NCI-H2196 (cell line): ENCODE data around the gene BUD23.
"Not testable (repeated sequence)": the region's sequence is repeated elsewhere in the genome, so short reads cannot be mapped to it uniquely, and the experiment has no call there.

Experiments
- DNase-seq: peaks from one replicate; lab custom pipeline; 2025; ENCODE audit not compliant: unreplicated experiment; lab: John Stamatoyannopoulos, UW

The BUD23 gene

GRCh38 chr7:73668103-73668885 lies 15.1 kb upstream of the BUD23 start:
- no peak for DNase-seq

DNA sequence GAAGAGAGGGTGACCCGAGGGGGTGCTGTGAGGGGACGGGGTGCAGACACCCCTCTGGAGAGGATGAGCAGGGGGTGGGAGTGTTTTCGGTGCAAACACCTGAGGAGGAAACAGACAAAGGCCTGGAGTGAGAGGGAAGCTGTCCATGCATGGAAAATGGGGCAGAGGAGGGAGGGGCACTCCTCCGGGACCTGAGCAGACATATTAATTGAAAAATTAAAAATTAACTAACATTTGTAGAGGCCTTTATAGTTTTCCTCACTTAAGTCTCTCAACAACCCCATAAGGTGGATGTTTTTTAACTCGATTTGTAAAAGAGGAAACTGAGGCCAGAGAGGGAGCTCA lies 14.5 kb upstream of the BUD23 start:
- no peak for DNase-seq

DNA sequence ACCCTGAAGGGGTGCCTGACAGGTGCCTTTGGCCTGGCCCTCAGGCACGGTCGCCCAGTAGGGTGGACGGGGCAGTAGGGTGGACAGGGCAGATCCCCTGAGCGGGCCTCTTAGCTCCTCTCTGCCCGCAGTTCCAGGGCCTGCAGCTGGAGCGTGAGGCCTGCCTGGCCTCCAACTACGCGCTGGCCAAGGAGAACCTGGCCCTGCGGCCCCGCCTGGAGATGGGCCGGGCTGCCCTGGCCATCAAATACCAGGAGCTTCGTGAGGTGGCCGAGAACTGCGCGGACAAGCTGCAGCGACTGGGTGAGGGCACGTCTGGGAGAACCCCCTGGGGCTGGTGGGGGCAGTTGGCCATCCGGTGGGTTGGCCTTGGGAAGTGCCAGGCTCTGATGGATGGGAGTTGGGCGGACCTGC lies 14.1 kb upstream of the BUD23 start:
- no peak for DNase-seq

DNA sequence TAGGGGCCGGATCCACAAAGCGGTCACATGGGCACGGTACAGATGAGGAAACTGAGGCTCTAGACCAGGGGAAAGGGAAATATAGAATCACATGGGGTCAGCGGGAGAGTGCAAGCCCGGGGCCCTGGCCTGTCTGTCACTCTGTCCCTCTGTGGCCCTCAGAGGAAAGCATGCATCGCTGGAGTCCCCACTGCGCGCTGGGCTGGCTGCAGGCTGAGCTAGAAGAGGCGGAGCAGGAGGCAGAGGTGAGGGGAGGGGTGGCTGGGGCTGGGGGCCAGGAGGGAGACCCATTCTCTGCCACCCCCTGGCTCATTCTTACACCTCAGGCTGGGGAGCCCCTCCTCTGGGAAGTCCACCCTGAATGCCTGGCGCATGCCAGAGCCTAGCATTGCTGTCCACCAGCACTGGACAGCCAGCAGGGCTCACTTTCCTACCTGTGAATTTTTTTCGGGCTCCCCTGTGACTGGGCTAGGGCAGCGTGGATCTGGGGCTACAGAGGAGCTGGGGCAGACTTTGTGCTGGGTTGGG lies 13.5 kb upstream of the BUD23 start:
- no peak for DNase-seq

DNA sequence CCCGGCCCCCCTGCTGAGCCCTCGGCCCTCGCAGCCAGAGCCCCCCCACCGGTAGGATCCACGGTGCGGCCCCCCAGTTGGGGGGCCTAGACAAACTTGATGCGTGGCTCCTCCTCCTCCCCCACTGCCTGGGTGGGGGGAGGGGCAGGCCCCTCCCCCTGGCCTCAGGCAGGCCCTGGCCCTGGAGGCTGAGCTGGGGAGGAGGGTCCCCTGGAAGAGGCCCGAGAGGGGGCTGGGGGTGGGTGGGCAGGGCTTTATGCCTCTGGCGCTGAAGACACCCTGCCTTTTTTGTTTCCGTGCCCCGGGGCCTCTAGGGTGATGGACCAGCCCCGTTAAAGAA lies 12.1 kb upstream of the BUD23 start:
- DNase-seq: no peak

- no peak for DNase-seq
Measured at GRCh38 chr7:73671857-73672445, 11.4 kb upstream of the BUD23 start.

GRCh38 chr7:73674468-73675124 lies 8.8 kb upstream of the BUD23 start:
- no peak for DNase-seq

GRCh38 chr7:73676062-73676461 lies 7.3 kb upstream of the BUD23 start:
- DNase-seq: not testable (repeated sequence)

GRCh38 chr7:73678862-73679261 lies 4.5 kb upstream of the BUD23 start:
- no peak for DNase-seq

DNA sequence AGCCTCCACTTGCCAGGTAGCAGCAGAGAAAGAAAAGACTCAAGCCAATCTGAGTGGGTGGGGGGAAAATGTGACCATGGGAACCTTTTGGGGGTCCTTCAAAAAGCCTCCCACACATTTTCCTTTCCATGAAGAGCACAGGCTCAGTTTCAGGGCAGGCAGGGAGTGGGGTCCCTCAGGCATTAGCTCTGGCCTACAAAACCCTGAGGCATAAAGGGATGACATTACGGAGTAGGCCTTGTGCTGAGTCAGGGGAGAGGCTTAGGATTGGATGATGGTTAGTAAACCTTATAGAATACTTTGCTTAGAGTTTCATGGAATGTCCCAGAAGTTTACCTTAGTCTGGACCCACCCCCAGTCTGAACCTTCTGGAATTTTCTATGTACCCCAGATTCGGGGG lies 3.7 kb upstream of the BUD23 start:
- no peak for DNase-seq

GRCh38 chr7:73680501-73680900 lies 2.9 kb upstream of the BUD23 start:
- DNase-seq: no peak

GRCh38 chr7:73681031-73681430 lies 2.4 kb upstream of the BUD23 start:
- DNase-seq: no peak

DNA sequence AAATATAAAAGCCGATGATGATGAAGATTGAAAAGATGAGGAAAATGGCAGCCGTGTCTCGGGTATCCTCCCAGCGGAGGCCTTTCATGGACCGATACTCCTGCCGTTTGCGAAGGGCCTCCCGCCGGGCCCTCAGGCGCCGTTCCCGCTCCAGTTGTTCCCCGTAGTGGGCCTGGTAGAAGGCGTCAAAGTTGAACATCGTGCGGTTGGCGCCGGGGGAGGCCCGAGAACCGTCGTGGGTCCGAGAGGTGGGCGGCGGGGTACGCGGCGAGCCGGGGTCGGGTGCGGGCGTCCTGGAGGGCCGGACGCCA lies 697 bp upstream of the BUD23 start:
- DNase-seq: no peak

GRCh38 chr7:73683788-73684693 lies 644 bp downstream of the BUD23 start:
- no peak for DNase-seq

DNA sequence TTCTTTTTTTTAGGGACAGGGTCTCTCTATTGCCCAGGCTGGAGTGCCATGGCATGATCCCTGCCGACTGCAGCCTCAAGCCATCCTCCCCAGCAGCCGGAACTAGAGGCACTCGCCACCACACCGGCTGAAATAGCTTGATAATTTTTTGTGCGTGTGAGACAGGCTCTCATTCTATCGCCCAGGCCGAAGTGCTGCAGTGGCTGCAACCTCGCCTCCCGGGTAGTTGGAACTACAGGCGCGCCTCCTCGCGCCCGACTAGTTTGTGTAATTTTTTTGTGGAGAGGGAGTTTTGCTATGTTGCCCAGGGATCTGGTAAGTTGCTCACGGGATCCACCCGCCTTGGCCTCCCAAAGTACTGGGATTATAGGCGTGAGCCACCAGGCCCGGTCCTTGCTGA lies 1.9 kb downstream of the BUD23 start:
- no peak for DNase-seq

GRCh38 chr7:73688288-73688687 lies 4.9 kb downstream of the BUD23 start:
- DNase-seq: no peak

- DNase-seq: no peak
Measured at GRCh38 chr7:73690646-73691045, 7.2 kb downstream of the BUD23 start.

- no peak for DNase-seq
Measured at GRCh38 chr7:73696372-73696771, 13.0 kb downstream of the BUD23 start.

- no peak for DNase-seq
Measured at GRCh38 chr7:73698410-73698809, 15.0 kb downstream of the BUD23 start.

GRCh38 chr7:73699370-73700068 lies 16.1 kb downstream of the BUD23 start:
- DNase-seq: no peak

GRCh38 chr7:73700069-73700423 lies 16.6 kb downstream of the BUD23 start:
- DNase-seq: no peak
